Nephron progenitor cell (in vitro differentiated cells): ENCODE results near the gene ZRANB3.

ENCODE experiments used
- DNase-seq: peaks from one replicate; pipeline ENCODE4 v3.0.0; 2021
- H3K27ac Mint-ChIP-seq: 2 replicates; pipeline ENCODE4 v1.8.0; 2021; ENCODE audit warnings: mild to moderate bottlenecking, moderate library complexity, mixed read lengths
- H3K27me3 Mint-ChIP-seq: 2 replicates; pipeline ENCODE4 v1.8.0; 2021; ENCODE audit warnings: mild to moderate bottlenecking, low read depth, mixed read lengths; ENCODE audit not compliant: poor library complexity
- H3K36me3 Mint-ChIP-seq: 2 replicates; pipeline ENCODE4 v1.8.0; 2021; ENCODE audit warnings: low read depth, mixed read lengths
- H3K4me1 Mint-ChIP-seq: 2 replicates; pipeline ENCODE4 v1.8.0; 2021; ENCODE audit warnings: mixed read lengths
- H3K4me3 Mint-ChIP-seq: 2 replicates; pipeline ENCODE4 v1.8.0; 2021; ENCODE audit warnings: mild to moderate bottlenecking, moderate library complexity, mixed read lengths
- H3K9me3 Mint-ChIP-seq: 2 replicates; pipeline ENCODE4 v1.8.0; 2021; ENCODE audit warnings: mild to moderate bottlenecking, moderate library complexity, mixed read lengths
- CTCF ChIP-seq: fragments of 200-600 bp; sonication (generic); IDR thresholded peaks from 2 replicates; pipeline ENCODE4 v1.5.0; 2021; ENCODE audit warnings: antibody characterized with exemption

ZRANB3 gene

GRCh38 chr2:135532581-135532980, 1.6 kb upstream of the ZRANB3 start:
- DNase-seq: no peak
- no peak for TF ChIP-seq CTCF
- H3K27ac Mint-ChIP-seq: peak overlapping the region; percentile 87
- no peaks in the 10 kb centered on the region for H3K27me3 Mint-ChIP-seq
- peaks cover 29% of the 10 kb centered on the region for H3K4me1 Mint-ChIP-seq
- peaks cover 60% of the 10 kb centered on the region for H3K36me3 Mint-ChIP-seq
- H3K4me3 Mint-ChIP-seq: no peak overlapping the region
- peaks cover 35% of the 10 kb centered on the region for H3K9me3 Mint-ChIP-seq

GRCh38 chr2:135531231-135532197, 496 bp upstream of the ZRANB3 start, which contains the start of gene R3HDM1:
Gene R3HDM1 (plus strand): TSS chr2:135531484. CDS start chr2:135604846, 73,362 bp downstream.
- TF ChIP-seq CTCF: no peak
- Mint-ChIP-seq H3K4me1 (peaks cover 29% of the 10 kb centered on the region), H3K4me3 (no peak within 1 kb of the TSS), H3K9me3 (peaks cover 32% of the 10 kb centered on the region), H3K36me3 (peaks cover 58% of the 10 kb centered on the region), H3K27ac (peak within 1 kb of the TSS; percentile 87), H3K27me3 (no peaks in the 10 kb centered on the region)
- peak; percentile 95 for DNase-seq

- Mint-ChIP-seq H3K4me3 (no peak overlapping the region), H3K9me3 (peaks cover 37% of the 10 kb centered on the region), H3K27me3 (no peaks in the 10 kb centered on the region), H3K36me3 (peaks cover 32% of the 10 kb centered on the region), H3K27ac (no peak overlapping the region), H3K4me1 (peaks cover 19% of the 10 kb centered on the region)
- no peak for TF ChIP-seq CTCF
- DNase-seq: no peak
Observed at GRCh38 chr2:135528006-135528405, 3.0 kb downstream of the ZRANB3 start.

- Mint-ChIP-seq H3K36me3 (peaks cover 29% of the 10 kb centered on the region), H3K27ac (no peak overlapping the region), H3K9me3 (peaks cover 57% of the 10 kb centered on the region), H3K4me3 (no peak overlapping the region), H3K27me3 (peaks cover 4% of the 10 kb centered on the region), H3K4me1 (peaks cover 9% of the 10 kb centered on the region)
- DNase-seq: no peak
- no peak for TF ChIP-seq CTCF
Observed at GRCh38 chr2:135525786-135526185, 5.2 kb downstream of the ZRANB3 start.

- H3K27ac Mint-ChIP-seq: no peak overlapping the region
- no peak for TF ChIP-seq CTCF
- no peak overlapping the region for H3K4me3 Mint-ChIP-seq
- no peaks in the 10 kb centered on the region for H3K4me1 Mint-ChIP-seq
- peaks cover 57% of the 10 kb centered on the region for H3K36me3 Mint-ChIP-seq
- H3K9me3 Mint-ChIP-seq: peaks cover 43% of the 10 kb centered on the region
- DNase-seq: no peak
- H3K27me3 Mint-ChIP-seq: peaks cover 7% of the 10 kb centered on the region
Observed at GRCh38 chr2:135512099-135512498, 18.9 kb downstream of the ZRANB3 start.

- H3K4me3 Mint-ChIP-seq: no peak overlapping the region
- peaks cover 68% of the 10 kb centered on the region for H3K36me3 Mint-ChIP-seq
- DNase-seq: no peak
- H3K9me3 Mint-ChIP-seq: peaks cover 48% of the 10 kb centered on the region
- H3K27ac Mint-ChIP-seq: no peak overlapping the region
- no peaks in the 10 kb centered on the region for H3K4me1 Mint-ChIP-seq
- H3K27me3 Mint-ChIP-seq: peaks cover 9% of the 10 kb centered on the region
- no peak for TF ChIP-seq CTCF
Observed at GRCh38 chr2:135510577-135510976, 20.4 kb downstream of the ZRANB3 start.
